Measurements from ENCODE around the gene ELAC2. TPM values are rescaled to one million over a fixed set of nuclear protein-coding genes. Genes with fewer than 3 reads are reported as not detected.

The ELAC2 gene
- total and polyA plus RNA-seq, 2 of the 4 experiments (the other 2 are of a cell fraction): 75.2 to 80.7 TPM

DNA sequence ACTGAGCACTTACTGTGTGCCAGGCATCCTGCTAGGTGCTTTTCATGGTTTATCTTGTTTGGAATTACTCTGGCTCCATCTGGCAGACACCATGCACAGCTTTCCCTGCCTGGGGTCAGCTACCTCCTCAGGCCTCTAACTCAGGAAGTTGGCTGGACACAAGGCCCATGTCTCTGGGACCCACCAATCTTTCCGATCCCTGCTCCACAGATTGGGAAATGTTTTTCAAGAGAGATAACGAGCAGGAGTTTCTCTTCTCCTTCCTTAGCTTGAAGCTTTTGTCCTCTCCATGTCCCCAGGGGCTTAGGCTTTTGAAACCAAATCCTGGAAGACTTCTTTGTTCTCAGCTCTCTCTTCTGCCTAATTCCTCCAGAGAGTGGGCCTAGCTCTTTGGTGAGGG lies 11.5 kb upstream of the ELAC2 start:
- 50% methylated on average over 2 of the region's 2 CpGs; no CpG with 5 or more reads in 1 of the 2 experiments for WGBS, 2 experiments (ENCODE audit: extremely low coverage in 2 of 2, insufficient read length in 1 of 2)

More for the DNA sequence above, 11.5 kb upstream of the ELAC2 start:
- Histone ChIP-seq H2BK5ac (ENCODE audit: low read depth, low read length, poor library complexity, severe bottlenecking) (no peak overlapping the region), H3K9me3 (ENCODE audit: control insufficient read depth, insufficient read depth, low read length) (no peaks in the 10 kb centered on the region), H3K4me1 (ENCODE audit: control insufficient read depth, insufficient read depth, low read length) (no peaks in the 10 kb centered on the region), H4K91ac (ENCODE audit: insufficient read depth, low read depth, low read length) (no peak overlapping the region), H2AFZ (replicated peaks; ENCODE audit: low read length, poor library complexity) (no peak overlapping the region), H4K8ac (ENCODE audit: low read depth in 2 of 2, low read length in 2 of 2) (no peak overlapping the region), H3K36me3 (ENCODE audit: control insufficient read depth, insufficient read depth, low read length) (no peaks in the 10 kb centered on the region), H3K27ac (ENCODE audit: insufficient read depth, low read length) (no peak overlapping the region), H2AK9ac (replicated peaks; ENCODE audit: low read depth, low read length, poor library complexity) (no peak overlapping the region), H4K5ac (ENCODE audit: low read depth, low read length) (no peak overlapping the region), H3K18ac (ENCODE audit: low read depth, low read length) (no peak overlapping the region), H4K20me1 (ENCODE audit: insufficient read depth, low read length) (no peaks in the 10 kb centered on the region), H2BK20ac (ENCODE audit: low read depth, low read length) (no peak overlapping the region), H3K4me3 (ENCODE audit: insufficient read depth, low read depth, low read length) (no peak overlapping the region), H2BK15ac (ENCODE audit: low read depth, low read length) (no peak overlapping the region), H3K4me2 (ENCODE audit: low read depth, low read length) (no peak overlapping the region), H3K9me1 (ENCODE audit: insufficient read depth, low read length) (peaks cover 7% of the 10 kb centered on the region; the same call in 1 of the 2 replicates), H2AK5ac (ENCODE audit: low read depth, low read length) (no peak overlapping the region), H3K4ac (ENCODE audit: low read depth, low read length) (no peak overlapping the region), H3K56ac (ENCODE audit: extremely low read depth, insufficient read depth, low read length) (no peak overlapping the region), H3K23ac (ENCODE audit: low read depth, low read length) (no peak overlapping the region), H2BK120ac (ENCODE audit: low read depth, low read length) (no peak overlapping the region), H3K14ac (replicated peaks; ENCODE audit: low read depth, low read length) (no peak overlapping the region), H3K27me3 (ENCODE audit: control insufficient read depth, insufficient read depth, low read length) (peaks cover 4% of the 10 kb centered on the region), H3K9ac (ENCODE audit: low read depth, low read length) (no peak overlapping the region), H3K79me1 (ENCODE audit: low read depth in 1 of 2, low read length in 2 of 2) (no peaks in the 10 kb centered on the region)
- TF ChIP-seq NFE2L2 (IDR thresholded peaks at IDR 0.05; ENCODE audit: low read depth, low read length): no peak
- no peak for TF ChIP-seq MXI1 (IDR thresholded peaks at IDR 0.05; ENCODE audit: borderline replicate concordance, low read depth, low read length)
- no peak for TF ChIP-seq RFX5 (IDR thresholded peaks at IDR 0.05; ENCODE audit: low read depth, low read length)
- no peak for TF ChIP-seq CHD1 (IDR thresholded peaks at IDR 0.05; ENCODE audit: low read depth, low read length)
- TF ChIP-seq BHLHE40 (IDR thresholded peaks at IDR 0.05; ENCODE audit: low read depth, low read length): no peak
- TF ChIP-seq MAFK (IDR thresholded peaks at IDR 0.05; ENCODE audit: low read depth, low read length): no peak
- no peak for TF ChIP-seq FOS (IDR thresholded peaks at IDR 0.05; ENCODE audit: low read depth, low read length)
- TF ChIP-seq MAZ (IDR thresholded peaks at IDR 0.05; ENCODE audit: borderline replicate concordance, low read depth, low read length): no peak
- TF ChIP-seq ELK1 (IDR thresholded peaks at IDR 0.05; ENCODE audit: borderline replicate concordance, low read depth, low read length): no peak
- no peak for TF ChIP-seq RCOR1 (IDR thresholded peaks at IDR 0.05; ENCODE audit: insufficient replicate concordance, low read length)
- TF ChIP-seq RAD21 (IDR thresholded peaks at IDR 0.05; ENCODE audit: low read length): no peak
- TF ChIP-seq CTCF (conservative IDR thresholded peaks at IDR 0.05; ENCODE audit: low read depth, low read length): no peak
- no peak for TF ChIP-seq POLR2A (IDR thresholded peaks at IDR 0.05; ENCODE audit: low read depth, low read length)
- TF ChIP-seq SMC3 (IDR thresholded peaks at IDR 0.05; ENCODE audit: low read depth, low read length): no peak
- in situ Hi-C loops (cut with MboI; ENCODE audit: low sequenced_read_pairs) (no loop called here), dilution Hi-C loops (cut with HindIII; ENCODE audit: low sequenced_read_pairs, unreplicated experiment) (no loop called here), intact Hi-C loops (cut with micrococcal nuclease) (no loop called here)
- no TSS peak for BruUV-seq (replicated peaks)
- POLR2A ChIA-PET (ENCODE audit: unreplicated experiment): no interaction called here
- no peak for ATAC-seq (ENCODE audit: low read depth)
- DNase-seq: no peak
- CTCF ChIA-PET: interaction anchor here (4.4 kb wide), 1 partner anchor 11 kb away, joined by 16 read pairs; the partner anchor contains the start of gene ELAC2
